GM21526 (cell line): Measurements from ENCODE around the gene BEST2.

Experiments used
- ATAC-seq: cut with Tn5 transposase; IDR thresholded peaks from one replicate; pipeline ENCODE4 v1.9.1; 2021; ENCODE audit warnings: moderate library complexity; ENCODE audit not compliant: unreplicated experiment, low FRiP score

The BEST2 gene

DNA sequence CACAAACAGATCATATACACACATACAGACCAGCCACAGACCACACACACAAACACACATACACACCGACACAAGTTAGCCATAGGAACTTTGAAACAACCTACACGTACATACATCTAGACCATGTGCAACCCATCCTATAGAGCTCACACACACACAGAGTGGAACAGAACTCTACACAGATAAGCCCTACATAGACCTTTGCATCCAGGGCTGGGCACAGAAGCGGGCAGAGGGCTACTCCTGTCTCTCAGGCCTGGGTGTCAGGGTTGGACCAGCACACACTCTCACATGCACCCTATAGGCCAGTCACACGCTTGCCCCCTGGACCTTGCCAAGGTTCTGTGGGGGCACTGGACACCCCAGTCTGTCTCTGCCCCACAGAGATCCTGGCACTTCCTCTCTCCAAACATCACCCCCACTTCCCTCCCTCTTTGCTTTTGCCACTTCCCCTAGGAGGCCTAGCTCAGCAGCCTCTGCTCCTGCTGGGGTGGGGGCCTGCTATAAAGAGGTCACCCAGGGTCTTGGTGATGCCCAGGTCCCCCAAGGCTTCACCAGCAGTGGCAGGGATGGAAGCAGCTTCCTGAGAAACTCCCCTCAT is 33.9 kb downstream of the BEST2 start:
- ATAC-seq = no peak

DNA sequence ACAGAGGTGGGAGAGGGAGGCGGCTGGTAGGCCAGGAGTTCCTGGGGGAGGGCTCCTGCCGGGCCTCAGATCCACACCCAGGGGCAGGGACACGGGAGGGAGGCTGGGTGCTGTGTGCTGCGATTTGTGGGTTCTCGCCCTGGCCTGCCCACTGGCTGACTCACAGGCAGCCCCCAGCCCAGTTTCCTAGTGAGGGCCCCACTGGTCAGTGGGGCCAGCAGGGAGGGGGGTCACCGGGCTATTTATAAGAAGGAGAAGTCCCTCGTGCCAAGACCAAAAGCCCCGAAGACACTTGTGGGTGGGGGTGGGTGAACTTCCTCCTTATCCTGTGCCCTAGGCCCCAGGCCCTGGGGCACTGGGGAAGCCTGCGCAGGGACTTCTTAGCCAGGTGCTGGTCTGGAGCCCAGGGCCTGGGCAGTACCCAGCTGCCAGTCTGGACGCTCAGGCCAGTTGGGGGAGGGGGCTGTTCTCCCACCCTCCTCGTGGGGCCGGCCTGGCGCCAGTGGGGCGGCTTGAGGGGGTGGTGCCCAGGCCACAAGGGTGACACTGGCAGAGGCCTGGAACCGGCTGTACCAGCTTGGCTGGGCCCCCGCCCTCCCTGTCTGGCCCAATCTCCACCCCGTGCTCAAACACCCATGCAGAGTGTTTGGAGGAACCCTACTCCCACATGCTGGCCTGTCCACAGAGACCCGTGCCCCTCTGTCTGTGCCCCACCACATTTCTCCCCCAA is 34.7 kb downstream of the BEST2 start:
- ATAC-seq = no peak

DNA sequence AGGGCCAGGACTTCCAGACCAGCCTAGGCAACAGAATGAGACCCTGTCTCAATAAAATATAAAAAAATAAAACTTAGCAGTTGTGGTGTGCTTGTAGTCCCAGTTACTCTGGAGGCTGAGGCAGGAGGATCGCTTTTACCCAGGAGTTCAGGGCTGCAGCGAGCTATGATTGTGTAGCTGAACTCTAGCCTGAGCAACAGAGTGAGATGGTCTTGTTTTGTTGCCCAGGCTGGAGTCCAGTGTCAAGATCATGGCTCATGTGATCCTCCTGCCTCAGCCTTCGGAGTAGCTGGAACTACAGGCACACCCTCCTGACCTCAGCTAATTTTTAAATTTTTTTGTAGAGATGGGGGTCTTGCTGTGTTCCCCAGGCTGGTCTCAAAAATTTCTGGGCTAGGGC is 35.4 kb downstream of the BEST2 start:
- no peak for ATAC-seq

DNA sequence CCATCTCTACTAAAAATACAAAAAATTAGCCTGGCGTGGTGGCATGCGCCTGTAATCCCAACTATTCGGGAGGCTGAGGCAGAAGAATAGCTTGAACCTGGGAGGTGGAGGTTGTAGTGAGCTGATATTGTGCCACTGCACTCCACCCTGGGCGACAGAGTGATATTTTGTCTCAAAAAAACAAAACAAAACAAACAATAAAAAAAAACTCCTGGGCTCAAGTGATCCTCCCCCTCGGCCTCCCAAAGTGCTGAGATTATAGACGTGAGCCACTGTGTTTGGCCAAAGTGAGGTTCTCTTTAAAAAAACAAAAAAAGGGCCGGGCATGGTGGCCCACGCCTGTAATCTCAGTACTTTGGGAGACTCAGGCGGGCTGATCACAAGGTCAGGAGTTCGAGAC is 35.9 kb downstream of the BEST2 start:
- no peak for ATAC-seq

DNA sequence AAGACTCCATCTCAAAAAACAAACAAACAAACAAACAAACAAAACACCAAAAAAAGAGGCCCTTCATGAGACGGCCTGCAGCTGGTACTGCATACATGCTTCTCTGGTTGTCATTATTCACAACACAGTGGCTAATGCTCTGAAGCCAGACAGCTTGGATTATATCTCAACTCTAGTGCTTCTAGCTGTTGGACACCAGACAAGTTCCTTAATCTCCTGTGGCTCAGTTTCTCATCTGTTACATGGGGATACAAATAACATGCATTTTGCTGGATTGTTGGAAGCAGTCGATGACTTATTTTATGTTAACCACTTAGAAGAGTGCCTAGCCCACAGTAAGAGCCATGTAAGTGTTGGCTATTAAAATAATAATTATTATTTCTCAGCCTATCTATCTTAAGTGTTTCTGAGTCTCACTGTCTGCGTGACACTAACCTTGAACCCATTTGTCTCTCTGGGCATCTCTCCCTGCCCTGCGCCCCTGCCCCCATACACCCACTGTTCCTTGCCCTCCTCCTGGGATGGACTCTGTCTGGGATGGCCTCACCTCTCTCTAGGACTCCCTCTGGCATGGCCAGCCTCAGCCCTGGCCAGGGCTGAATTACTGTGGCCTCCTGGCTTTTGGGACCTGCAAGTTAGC is 36.6 kb downstream of the BEST2 start:
- ATAC-seq = no peak

DNA sequence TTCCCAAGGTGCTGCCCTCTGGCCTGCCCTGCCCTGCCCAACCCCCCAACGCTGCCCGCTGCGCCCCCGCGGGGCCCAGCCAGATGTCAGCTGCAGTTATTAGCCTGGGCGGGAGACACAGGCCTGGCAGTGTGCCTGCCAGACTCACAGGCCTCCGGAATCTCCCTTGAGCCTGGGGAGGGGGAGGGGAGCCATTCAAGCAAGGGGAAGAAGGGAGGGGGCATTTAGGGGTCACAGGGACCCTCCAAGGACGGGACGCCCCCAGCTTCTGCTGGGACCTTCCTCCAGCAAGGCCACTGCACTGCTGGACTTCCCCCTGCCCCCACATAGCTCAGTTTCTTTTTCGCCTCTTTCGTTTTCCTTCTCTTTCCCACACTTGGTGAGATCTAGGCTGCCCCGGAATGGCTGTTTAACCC is 37.1 kb downstream of the BEST2 start:
- no peak for ATAC-seq

DNA sequence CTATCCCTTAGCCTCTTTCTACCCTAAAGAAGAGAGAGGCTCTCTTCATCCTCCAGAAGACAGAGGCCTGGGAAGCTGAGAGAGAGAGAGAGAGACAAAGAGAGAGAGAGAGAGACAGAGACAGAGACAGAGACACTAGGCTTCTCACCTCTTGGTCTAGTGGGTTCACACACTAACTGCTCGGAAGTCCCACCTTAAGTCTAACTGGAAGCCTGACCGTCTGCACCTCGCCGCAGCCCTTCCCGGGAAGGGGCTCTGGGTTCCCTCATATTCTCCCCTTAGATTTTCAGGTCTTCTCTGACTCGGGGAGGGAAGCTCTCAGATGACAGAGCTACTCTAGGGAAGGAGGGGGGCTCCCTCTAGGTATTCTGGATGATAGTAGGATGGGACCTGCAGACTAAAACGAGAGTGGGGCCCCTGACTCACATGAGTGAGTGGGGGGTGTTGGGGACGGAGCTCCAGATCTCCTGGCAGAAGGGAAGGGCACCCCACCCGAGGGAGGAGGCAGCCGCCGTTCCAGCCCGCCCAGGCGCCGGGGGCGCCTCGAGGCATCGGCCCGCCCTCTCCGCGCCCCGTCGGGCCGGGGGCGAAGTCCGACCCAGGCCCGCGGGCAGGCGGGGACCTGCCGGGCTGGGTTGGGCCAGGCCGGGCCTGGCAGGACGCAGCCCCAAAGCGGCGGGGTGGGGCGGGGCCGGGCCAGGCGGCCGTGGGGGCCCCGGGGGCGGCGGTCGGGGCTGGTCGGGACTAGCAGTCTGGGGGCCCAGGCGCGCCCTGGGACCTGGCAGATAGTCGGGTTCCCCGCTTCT is 37.7 kb downstream of the BEST2 start:
- peak; percentile 0 for ATAC-seq

DNA sequence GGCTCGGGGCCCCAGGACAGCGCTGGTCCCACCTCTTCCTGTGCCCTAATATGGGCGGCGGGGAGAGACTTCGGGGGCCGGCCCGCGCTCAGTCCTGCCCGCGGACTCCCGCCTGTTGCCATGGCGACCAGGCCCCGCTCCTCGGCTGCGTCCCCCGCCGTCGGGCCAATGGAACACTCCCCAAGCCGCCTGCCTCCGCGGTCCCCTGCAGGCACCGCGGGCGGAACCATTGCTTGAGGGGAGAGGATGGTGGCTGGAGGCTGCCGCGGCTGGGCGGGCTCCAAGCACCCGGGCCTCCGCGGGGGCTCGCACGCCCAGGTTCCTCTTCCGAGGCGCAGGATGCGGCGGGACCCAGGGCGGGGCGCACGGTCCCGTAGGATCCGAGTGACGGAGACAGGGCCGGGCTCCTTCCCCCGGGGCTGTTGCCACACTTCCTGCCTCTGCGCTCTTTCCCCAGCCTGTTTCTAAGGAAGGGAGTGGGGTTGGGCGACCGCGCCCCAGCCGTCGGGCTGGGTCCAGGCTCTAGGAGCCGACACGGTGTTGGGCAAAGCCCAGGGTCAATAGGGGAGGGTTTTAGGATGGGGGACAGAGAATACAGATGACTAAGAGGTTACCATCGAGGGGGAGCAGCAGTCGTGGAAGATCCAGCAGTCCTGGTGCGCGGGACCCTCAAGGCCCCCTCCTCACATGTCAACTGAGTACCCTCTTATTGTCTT is 38.5 kb downstream of the BEST2 start:
- peak; percentile 28 for ATAC-seq

DNA sequence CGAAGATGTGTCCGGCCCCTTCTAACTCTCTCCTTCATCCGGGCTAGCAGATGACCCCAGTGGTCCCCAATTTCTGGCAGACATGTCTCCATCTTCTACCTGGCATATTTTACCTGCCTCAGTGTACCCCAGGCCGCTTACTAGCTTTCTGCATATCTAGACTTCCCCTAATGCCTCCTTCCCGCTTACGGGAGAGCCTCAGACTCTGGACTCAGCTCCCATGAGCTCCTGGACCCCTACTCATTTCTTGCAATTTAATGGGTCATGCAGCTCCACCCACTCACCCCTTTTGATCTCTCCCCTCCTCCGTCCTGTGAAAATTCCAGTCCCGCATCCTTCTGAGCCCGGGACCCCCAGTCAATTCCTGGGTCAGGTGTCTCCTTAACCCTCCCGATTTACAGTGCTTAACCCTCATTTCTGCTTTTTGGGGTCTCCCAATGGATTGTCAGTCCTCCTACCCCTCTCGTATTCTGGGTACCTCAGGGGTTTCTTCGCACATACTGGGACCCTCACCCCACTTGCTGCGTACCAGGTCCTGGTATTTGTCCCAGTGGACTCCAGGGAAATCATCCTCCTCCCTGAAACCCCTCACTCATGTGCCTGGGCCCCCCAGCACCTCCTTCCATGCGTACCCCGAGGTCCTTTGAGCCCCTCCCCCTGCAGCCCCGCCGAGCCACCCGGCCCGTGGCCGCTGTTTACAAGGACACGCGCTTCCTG is 39.2 kb downstream of the BEST2 start:
- no peak for ATAC-seq

DNA sequence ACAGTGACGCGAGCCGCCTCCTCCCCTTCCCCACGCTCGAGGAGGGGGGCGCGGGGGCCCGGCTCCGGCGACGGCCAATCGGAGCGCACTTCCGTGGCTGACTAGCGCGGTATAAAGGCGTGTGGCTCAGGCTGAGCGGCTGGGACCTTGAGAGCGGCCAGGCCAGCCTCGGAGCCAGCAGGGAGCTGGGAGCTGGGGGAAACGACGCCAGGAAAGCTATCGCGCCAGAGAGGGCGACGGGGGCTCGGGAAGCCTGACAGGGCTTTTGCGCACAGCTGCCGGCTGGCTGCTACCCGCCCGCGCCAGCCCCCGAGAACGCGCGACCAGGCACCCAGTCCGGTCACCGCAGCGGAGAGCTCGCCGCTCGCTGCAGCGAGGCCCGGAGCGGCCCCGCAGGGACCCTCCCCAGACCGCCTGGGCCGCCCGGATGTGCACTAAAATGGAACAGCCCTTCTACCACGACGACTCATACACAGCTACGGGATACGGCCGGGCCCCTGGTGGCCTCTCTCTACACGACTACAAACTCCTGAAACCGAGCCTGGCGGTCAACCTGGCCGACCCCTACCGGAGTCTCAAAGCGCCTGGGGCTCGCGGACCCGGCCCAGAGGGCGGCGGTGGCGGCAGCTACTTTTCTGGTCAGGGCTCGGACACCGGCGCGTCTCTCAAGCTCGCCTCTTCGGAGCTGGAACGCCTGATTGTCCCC is 39.9 kb downstream of the BEST2 start, which contains the start of gene JUNB:
JUNB (plus strand) TSS at position 142 of the 706 bp plus-strand sequence; CDS start at position 428, 286 bp downstream.
- peak; percentile 29 for ATAC-seq

DNA sequence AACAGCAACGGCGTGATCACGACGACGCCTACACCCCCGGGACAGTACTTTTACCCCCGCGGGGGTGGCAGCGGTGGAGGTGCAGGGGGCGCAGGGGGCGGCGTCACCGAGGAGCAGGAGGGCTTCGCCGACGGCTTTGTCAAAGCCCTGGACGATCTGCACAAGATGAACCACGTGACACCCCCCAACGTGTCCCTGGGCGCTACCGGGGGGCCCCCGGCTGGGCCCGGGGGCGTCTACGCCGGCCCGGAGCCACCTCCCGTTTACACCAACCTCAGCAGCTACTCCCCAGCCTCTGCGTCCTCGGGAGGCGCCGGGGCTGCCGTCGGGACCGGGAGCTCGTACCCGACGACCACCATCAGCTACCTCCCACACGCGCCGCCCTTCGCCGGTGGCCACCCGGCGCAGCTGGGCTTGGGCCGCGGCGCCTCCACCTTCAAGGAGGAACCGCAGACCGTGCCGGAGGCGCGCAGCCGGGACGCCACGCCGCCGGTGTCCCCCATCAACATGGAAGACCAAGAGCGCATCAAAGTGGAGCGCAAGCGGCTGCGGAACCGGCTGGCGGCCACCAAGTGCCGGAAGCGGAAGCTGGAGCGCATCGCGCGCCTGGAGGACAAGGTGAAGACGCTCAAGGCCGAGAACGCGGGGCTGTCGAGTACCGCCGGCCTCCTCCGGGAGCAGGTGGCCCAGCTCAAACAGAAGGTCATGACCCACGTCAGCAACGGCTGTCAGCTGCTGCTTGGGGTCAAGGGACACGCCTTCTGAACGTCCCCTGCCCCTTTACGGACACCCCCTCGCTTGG is 40.7 kb downstream of the BEST2 start:
- ATAC-seq = no peak

DNA sequence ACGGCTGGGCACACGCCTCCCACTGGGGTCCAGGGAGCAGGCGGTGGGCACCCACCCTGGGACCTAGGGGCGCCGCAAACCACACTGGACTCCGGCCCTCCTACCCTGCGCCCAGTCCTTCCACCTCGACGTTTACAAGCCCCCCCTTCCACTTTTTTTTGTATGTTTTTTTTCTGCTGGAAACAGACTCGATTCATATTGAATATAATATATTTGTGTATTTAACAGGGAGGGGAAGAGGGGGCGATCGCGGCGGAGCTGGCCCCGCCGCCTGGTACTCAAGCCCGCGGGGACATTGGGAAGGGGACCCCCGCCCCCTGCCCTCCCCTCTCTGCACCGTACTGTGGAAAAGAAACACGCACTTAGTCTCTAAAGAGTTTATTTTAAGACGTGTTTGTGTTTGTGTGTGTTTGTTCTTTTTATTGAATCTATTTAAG is 41.3 kb downstream of the BEST2 start:
- ATAC-seq = no peak

DNA sequence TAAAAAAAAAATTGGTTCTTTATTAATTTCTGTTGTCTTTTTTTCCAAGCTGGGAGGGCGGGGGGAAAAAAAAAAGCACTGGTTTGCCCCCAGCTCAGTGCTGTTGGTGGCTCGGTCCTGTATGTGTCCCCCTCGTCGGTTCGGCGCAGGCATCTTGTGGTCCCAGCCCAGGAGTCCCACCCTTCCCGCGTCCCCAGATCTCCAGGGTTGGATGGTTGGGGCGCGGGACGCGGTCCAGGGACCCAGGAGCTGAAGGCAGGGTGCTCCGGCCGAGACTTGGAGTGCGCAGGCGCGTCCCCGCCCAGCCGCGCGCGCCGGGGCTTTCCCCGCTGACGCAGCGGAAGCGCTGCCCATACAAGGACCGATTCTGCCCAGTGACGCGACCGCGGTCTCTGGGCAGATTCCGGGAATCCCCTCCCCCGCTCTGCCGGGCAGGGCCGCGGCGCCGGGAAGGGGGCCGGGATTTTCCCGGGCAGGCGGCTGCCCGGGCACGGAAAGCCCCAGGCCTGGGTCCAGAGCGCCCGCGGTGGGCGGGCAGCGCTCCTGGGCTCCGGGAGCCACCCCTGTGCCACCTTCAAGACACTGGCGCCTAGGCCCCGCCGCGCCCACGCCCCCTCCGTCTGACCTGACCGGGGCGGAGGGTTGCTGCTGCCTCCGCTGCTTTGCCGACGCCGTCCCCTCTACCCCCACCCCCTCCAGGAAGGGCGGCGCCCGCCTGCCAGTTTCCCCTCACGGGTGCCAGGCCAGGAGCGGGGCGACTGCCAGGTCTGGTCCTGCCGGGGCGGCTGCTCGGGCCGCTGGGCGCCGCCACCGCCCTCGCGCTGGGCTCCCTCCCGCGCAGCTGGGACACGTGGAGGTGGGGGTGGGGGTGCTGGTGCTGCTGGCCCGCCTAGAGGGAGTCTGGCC is 42.0 kb downstream of the BEST2 start:
- no peak for ATAC-seq

DNA sequence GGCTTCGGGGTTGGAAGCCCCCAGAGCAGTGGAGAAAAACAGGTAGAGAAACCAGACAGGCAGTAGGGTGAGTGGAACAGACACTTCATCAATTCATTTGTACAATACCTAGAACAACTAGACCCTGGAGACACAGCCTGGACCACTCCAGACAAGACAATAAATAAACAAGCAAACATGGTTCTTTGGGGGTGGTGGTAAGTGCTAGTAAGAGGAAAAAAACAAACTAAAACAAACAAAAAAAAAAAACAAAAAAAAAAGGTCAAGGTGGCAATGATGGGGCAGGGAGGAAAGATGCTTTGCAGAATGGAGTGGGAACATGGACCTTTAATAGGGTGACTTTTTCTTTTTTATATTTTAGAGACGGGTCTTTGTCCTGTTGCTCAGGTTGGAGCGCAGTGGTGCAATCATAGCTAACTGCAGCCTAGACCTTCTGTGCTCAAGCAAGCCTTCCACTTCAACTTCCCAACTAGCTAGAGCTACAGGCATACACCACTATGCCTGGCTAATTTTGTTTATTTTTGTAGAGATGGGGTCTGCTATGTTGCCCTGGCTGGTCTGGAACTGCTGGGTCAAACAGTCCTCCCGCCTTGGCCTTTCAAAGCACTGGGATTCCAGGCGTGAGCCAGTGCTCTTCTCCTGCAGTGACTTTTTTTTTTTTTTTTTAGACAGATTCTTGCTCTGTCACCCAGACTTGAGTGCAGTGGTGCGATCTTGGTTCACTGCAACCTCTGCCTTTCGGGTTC is 42.8 kb downstream of the BEST2 start:
- no peak for ATAC-seq

DNA sequence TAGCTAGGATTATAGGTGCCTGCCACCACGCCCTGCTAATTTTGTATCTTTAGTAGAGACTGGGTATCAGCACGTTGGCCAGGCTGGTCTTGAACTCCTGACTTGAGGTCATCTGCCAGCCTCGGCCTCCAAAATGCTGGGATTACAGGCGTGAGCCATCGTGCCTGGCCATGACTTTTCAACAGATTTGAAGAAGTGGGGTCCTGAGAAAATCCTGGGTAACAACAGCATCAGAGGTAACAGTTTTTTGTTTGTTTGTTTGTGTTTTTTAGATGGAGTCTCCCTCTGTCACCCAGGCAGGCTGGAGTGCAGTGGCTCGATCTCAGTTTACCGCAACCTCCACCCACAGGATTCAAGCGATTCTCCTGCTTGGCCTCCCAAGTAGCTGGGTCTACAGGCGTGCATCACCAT is 43.4 kb downstream of the BEST2 start:
- ATAC-seq = no peak
